Loucy (cell line): ENCODE measurements around the gene SLC5A11.

Experiments used
- H2AFZ ChIP-seq: fragments of 200-600 bp; sonication (generic); 2 replicates; pipeline ENCODE4 v1.6.0; 2016; ENCODE audit warnings: antibody characterized with exemption, mild to moderate bottlenecking, low read length, moderate library complexity
- H3F3A ChIP-seq: fragments of 200-600 bp; 2 replicates; pipeline ENCODE4 v1.6.0; 2016; ENCODE audit warnings: antibody characterized with exemption, low read depth, mild to moderate bottlenecking
- H3K27me3 ChIP-seq: fragments of 200-600 bp; sonication (generic); 2 replicates; pipeline ENCODE4 v1.6.1; 2014; ENCODE audit warnings: low read length, mild to moderate bottlenecking; ENCODE audit not compliant: insufficient read depth, poor library complexity, severe bottlenecking
- H3K36me3 ChIP-seq: fragments of 200-600 bp; sonication (generic); 2 replicates; pipeline ENCODE4 v1.6.1; 2016; ENCODE audit warnings: low read length; ENCODE audit not compliant: insufficient read depth
- H3K4me1 ChIP-seq: fragments of 200-600 bp; sonication (generic); 2 replicates; pipeline ENCODE4 v1.5.1; 2014; ENCODE audit warnings: low read length, mild to moderate bottlenecking; ENCODE audit not compliant: insufficient read depth, poor library complexity, severe bottlenecking
- H3K4me2 ChIP-seq: fragments of 200-600 bp; sonication (generic); 2 replicates; pipeline ENCODE4 v1.6.0; 2014; ENCODE audit warnings: antibody characterized with exemption, low read length, low read depth, mild to moderate bottlenecking; ENCODE audit not compliant: poor library complexity, severe bottlenecking
- H3K4me3 ChIP-seq: fragments of 200-600 bp; sonication (generic); 2 replicates; pipeline ENCODE4 v1.5.1; 2014; ENCODE audit warnings: low read length, mild to moderate bottlenecking, mixed read lengths; ENCODE audit not compliant: poor library complexity, severe bottlenecking
- H3K79me2 ChIP-seq: fragments of 200-600 bp; sonication (generic); 2 replicates; pipeline ENCODE4 v1.6.1; 2014; ENCODE audit warnings: low read length; ENCODE audit not compliant: insufficient read depth
- H3K9ac ChIP-seq: fragments of 200-600 bp; sonication (generic); 2 replicates; pipeline ENCODE4 v1.6.0; 2014; ENCODE audit warnings: mild to moderate bottlenecking, low read depth, low read length, moderate library complexity; ENCODE audit not compliant: poor library complexity, severe bottlenecking
- H3K9me2 ChIP-seq: fragments of 200-600 bp; sonication (generic); replicated peaks from 2 replicates; pipeline ENCODE4 v1.6.1; 2016; ENCODE audit warnings: low read depth, low read length, mixed read lengths
- H3K9me3 ChIP-seq: fragments of 200-600 bp; sonication (generic); 2 replicates; pipeline ENCODE4 v1.6.1; 2014; ENCODE audit warnings: mild to moderate bottlenecking, antibody characterized with exemption, low read length, low read depth; ENCODE audit not compliant: insufficient read depth
- H4K20me1 ChIP-seq: fragments of 200-600 bp; sonication (generic); 2 replicates; pipeline ENCODE4 v1.6.0; 2014; ENCODE audit warnings: antibody characterized with exemption, low read length, mild to moderate bottlenecking; ENCODE audit not compliant: insufficient read depth, poor library complexity, severe bottlenecking
- EZH2phosphoT487 ChIP-seq: fragments of 200-600 bp; IDR thresholded peaks from 2 replicates; pipeline ENCODE4 v1.6.1; 2018; ENCODE audit warnings: antibody characterized with exemption, mild to moderate bottlenecking, moderate library complexity, borderline replicate concordance
- TF ChIP-seq, protein P1 (sequence below): fragments of 200-600 bp; sonication (generic); conservative IDR thresholded peaks from 2 replicates; pipeline ENCODE4 v1.5.1; 2014; ENCODE audit warnings: mild to moderate bottlenecking, antibody characterized with exemption, low read length

SLC5A11 gene

DNA sequence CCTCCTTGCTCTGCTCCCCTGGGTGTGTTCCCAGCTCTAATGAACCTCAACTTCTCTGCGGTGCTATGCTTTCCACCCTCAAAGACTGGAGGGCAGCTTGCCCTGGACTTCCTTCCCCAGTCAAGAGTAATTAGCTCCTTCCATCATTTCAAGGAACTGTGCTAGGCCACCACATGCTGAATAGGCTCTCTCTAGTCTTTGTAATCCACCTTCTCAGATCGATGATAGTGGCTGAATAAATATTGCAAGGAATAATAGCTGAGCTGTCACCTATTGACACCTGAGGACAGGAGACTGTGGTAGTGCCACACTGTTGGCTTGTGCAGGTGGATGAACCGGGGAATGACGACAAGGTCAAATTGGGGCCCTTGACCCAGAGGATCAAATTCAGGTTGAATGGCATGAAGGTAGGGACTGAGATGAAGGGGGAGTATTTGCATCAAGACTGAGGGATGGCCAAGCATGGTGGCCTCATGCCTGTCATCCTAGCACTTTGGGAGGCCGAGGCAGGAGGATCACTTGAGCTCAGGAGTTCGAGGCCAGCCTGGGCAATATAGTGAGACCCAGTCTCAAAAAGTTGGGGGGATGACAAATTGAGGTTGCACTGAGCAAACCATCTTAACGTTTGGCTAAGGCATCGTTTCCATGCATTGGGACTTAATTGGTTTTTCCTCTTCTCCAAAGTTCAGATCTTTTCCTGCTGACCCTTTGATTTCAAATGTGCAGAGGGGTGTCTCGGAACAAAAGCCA lies 18.8 kb upstream of the SLC5A11 start:
- no peaks in the 10 kb centered on the region for H3K9me2 ChIP-seq
- H2AFZ ChIP-seq, result no peak overlapping the region
- H3K27me3 ChIP-seq, result no peaks in the 10 kb centered on the region
- no peaks in the 10 kb centered on the region for H3K9me3 ChIP-seq
- no peak overlapping the region for H3K4me2 ChIP-seq
- no peaks in the 10 kb centered on the region for H3F3A ChIP-seq
- no peak overlapping the region for H3K9ac ChIP-seq
- no peak overlapping the region for H3K4me3 ChIP-seq
- no peaks in the 10 kb centered on the region for H3K4me1 ChIP-seq
- TF ChIP-seq EZH2phosphoT487, result no peak
- TF ChIP-seq, protein P1, sequence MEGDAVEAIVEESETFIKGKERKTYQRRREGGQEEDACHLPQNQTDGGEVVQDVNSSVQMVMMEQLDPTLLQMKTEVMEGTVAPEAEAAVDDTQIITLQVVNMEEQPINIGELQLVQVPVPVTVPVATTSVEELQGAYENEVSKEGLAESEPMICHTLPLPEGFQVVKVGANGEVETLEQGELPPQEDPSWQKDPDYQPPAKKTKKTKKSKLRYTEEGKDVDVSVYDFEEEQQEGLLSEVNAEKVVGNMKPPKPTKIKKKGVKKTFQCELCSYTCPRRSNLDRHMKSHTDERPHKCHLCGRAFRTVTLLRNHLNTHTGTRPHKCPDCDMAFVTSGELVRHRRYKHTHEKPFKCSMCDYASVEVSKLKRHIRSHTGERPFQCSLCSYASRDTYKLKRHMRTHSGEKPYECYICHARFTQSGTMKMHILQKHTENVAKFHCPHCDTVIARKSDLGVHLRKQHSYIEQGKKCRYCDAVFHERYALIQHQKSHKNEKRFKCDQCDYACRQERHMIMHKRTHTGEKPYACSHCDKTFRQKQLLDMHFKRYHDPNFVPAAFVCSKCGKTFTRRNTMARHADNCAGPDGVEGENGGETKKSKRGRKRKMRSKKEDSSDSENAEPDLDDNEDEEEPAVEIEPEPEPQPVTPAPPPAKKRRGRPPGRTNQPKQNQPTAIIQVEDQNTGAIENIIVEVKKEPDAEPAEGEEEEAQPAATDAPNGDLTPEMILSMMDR, result no peak
- H4K20me1 ChIP-seq, result no peaks in the 10 kb centered on the region
- no peaks in the 10 kb centered on the region for H3K79me2 ChIP-seq
- peaks cover 26% of the 10 kb centered on the region; the same call in 1 of the 2 replicates for H3K36me3 ChIP-seq

DNA sequence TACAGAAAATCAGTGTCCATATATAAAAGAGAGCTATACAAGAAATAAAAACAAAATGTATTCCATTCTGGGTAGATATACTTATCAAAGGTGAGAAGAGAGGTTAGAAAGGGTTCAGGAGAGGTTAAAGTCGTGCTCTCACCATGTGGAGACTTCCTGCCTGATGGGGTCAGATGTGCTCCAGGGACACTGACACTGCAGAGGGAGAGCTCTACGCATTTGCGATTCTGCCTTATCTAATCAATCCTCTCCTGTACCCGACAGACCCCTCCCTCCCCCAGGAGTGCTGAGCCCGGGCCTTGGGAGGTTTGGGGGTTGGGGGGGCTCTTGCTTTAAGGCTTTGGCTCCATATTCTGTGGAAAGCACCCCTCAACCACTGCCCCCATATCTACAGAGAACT lies 16.6 kb upstream of the SLC5A11 start:
- H3K4me1 ChIP-seq, result no peaks in the 10 kb centered on the region
- H3K4me2 ChIP-seq, result no peak overlapping the region
- TF ChIP-seq, protein P1, result no peak
- TF ChIP-seq EZH2phosphoT487, result no peak
- no peaks in the 10 kb centered on the region for H3F3A ChIP-seq
- no peaks in the 10 kb centered on the region for H4K20me1 ChIP-seq
- H3K79me2 ChIP-seq, result no peaks in the 10 kb centered on the region
- H2AFZ ChIP-seq, result no peak overlapping the region
- H3K36me3 ChIP-seq, result peaks cover 8% of the 10 kb centered on the region; the same call in 1 of the 2 replicates
- no peaks in the 10 kb centered on the region for H3K9me3 ChIP-seq
- no peak overlapping the region for H3K4me3 ChIP-seq
- no peaks in the 10 kb centered on the region for H3K27me3 ChIP-seq
- no peaks in the 10 kb centered on the region for H3K9me2 ChIP-seq
- H3K9ac ChIP-seq, result no peak overlapping the region

DNA sequence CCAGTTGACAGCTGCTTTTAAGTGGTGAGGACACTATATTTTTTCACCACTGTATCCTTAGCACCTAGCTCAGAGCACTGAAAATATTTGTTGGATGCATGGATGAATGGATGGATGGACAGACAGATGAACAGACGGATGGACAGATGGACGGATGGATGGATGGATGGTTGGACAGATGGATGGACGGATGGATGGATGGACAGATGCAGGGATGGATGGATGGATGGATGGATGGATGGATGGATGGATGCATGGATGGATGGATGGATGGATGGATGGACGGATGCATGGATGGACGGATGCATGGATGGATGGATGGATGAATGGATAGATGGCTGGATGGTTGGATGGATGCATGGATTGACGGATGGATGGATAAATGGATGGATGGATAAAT lies 12.4 kb upstream of the SLC5A11 start:
- Histone ChIP-seq H3F3A (no peaks in the 10 kb centered on the region), H4K20me1 (no peaks in the 10 kb centered on the region), H3K27me3 (no peaks in the 10 kb centered on the region), H3K36me3 (no peaks in the 10 kb centered on the region), H3K9me2 (no peaks in the 10 kb centered on the region), H3K9me3 (no peaks in the 10 kb centered on the region), H3K4me3 (no peak overlapping the region), H2AFZ (no peak overlapping the region), H3K9ac (no peak overlapping the region), H3K79me2 (no peaks in the 10 kb centered on the region), H3K4me1 (no peaks in the 10 kb centered on the region), H3K4me2 (no peak overlapping the region)
- no peak for TF ChIP-seq EZH2phosphoT487
- TF ChIP-seq, protein P1, result no peak
